ENCODE results near the gene ACOT7.

DNA sequence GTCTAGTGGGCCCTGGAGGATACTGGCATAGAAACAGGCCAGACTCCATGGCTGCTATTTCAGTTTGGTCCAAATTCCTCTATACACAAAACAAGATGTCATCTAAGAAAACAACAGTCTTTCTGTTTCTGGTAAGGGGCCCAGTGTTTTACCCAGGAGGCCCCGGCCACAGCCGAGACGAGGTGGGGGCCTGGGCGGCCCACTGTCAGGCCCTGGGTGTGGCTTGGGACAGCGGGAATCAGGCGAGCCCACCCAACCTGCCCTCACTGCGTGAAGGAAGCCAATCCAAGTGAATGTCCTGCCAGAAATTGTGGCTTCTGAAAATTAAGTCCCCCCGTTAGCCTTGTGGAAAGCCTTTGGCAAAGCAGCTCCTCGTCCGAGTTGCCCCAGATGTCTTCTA, 101.5 kb downstream of the ACOT7 start:
- TF ChIP-seq EZH2 (IDR thresholded peaks at IDR 0.05) (no peak), POLR2AphosphoS5 (IDR thresholded peaks at IDR 0.05; ENCODE audit: borderline replicate concordance, low read depth, low read length) (no peak)
